Mesendoderm (in vitro differentiated cells): ENCODE data around the gene PDGFA.

Experiments
- DNase-seq: peaks from one replicate; pipeline ENCODE4 v3.0.0; 2013
- H2AK5ac ChIP-seq: 2 replicates; pipeline ENCODE4 v1.6.1; 2013; ENCODE audit warnings: low read length, inconsistent platforms
- H2BK120ac ChIP-seq: 2 replicates; pipeline ENCODE4 v1.6.1; 2013; ENCODE audit warnings: low read depth, mild to moderate bottlenecking, low read length, moderate library complexity, mixed read lengths
- H2BK15ac ChIP-seq: replicated peaks from 2 replicates; pipeline ENCODE4 v1.6.1; 2013; ENCODE audit warnings: low read depth, mild to moderate bottlenecking, moderate library complexity
- H2BK5ac ChIP-seq: 2 replicates; pipeline ENCODE4 v1.6.1; 2013; ENCODE audit warnings: low read length, inconsistent platforms
- H3K18ac ChIP-seq: 2 replicates; pipeline ENCODE4 v1.6.1; 2013; ENCODE audit warnings: mild to moderate bottlenecking, low read length, mixed read lengths
- H3K23ac ChIP-seq: one replicate; pipeline ENCODE4 v1.6.1; 2013; ENCODE audit warnings: low read length
- H3K27ac ChIP-seq: 2 replicates; pipeline ENCODE4 v1.5.1; 2013; ENCODE audit warnings: low read depth, mild to moderate bottlenecking, inconsistent platforms, low read length, moderate library complexity
- H3K27me3 ChIP-seq: 2 replicates; pipeline ENCODE4 v1.6.1; 2013; ENCODE audit warnings: low read length, control low read depth, mild to moderate bottlenecking, inconsistent platforms; ENCODE audit not compliant: insufficient read depth, poor library complexity
- H3K36me3 ChIP-seq: 2 replicates; pipeline ENCODE4 v1.6.1; 2013; ENCODE audit warnings: low read length, inconsistent platforms; ENCODE audit not compliant: control insufficient read depth, insufficient read depth
- H3K4ac ChIP-seq: one replicate; pipeline ENCODE4 v1.6.1; 2013; ENCODE audit warnings: low read depth, mild to moderate bottlenecking, low read length, moderate library complexity
- H3K4me1 ChIP-seq: 2 replicates; pipeline ENCODE4 v1.6.1; 2013; ENCODE audit warnings: low read depth, low read length, inconsistent platforms; ENCODE audit not compliant: control insufficient read depth
- H3K4me2 ChIP-seq: 2 replicates; pipeline ENCODE4 v1.6.1; 2013; ENCODE audit warnings: low read length
- H3K4me3 ChIP-seq: 2 replicates; pipeline ENCODE4 v1.5.1; 2013; ENCODE audit warnings: mild to moderate bottlenecking, low read length
- H3K56ac ChIP-seq: one replicate; pipeline ENCODE4 v1.6.1; 2013; ENCODE audit warnings: low read length
- H3K79me1 ChIP-seq: 2 replicates; pipeline ENCODE4 v1.6.1; 2013; ENCODE audit warnings: low read length, inconsistent platforms
- H3K79me2 ChIP-seq: 2 replicates; pipeline ENCODE4 v1.6.1; 2013; ENCODE audit warnings: mild to moderate bottlenecking, low read length; ENCODE audit not compliant: control insufficient read depth, insufficient read depth
- H3K9ac ChIP-seq: 2 replicates; pipeline ENCODE4 v1.6.1; 2013; ENCODE audit warnings: low read length, inconsistent platforms
- H4K5ac ChIP-seq: one replicate; pipeline ENCODE4 v1.6.1; 2013; ENCODE audit warnings: low read length
- H4K8ac ChIP-seq: one replicate; pipeline ENCODE4 v1.6.1; 2013; ENCODE audit warnings: low read depth, mild to moderate bottlenecking, control low read depth, low read length, moderate library complexity
- WGBS: extraction: QIAGEN DNeasy Blood & Tissue Kit; methylation state at CpG from one replicate; pipeline ENCODE4 v1.1.7; 2013; ENCODE audit warnings: low lambda C conversion rate, missing lambda C conversion rate; ENCODE audit not compliant: insufficient coverage; ENCODE audit errors: extremely low coverage; 5-methylcytosine and 5-hydroxymethylcytosine counted together

Gene PDGFA

DNA sequence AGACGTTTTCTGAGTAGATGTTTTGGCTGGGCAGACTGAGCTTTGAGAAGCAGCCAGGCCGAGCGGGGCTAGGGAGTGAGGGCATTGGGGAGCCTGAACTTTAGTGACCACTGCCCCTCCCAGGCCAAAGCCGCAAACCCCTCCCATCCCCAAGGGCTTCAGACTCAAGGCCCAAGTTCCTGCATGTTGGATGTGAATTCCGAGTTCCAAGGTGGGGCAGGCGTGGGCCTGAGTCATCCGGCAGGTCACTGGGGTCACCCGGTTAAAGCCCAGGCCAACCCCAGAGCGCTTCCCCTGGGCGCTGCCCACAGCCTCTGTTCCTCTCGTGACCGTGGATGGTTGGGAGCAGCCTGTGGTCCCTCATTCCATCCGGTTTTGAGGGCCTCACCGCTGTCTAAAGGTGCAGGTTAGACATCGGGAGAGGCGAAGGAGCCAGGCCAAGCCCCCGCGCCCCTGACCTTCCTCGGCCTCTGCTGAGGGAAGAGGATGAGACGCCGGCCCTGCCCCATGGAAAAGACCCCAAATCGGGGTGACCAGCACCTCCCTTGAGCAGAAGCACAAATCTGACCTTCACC, 6.9 kb upstream of the PDGFA start:
- H3K18ac ChIP-seq: no peak overlapping the region
- DNase-seq: peak; percentile 34
- no peak overlapping the region for H3K27ac ChIP-seq
- H3K56ac ChIP-seq: no peak overlapping the region
- H4K8ac ChIP-seq: no peak overlapping the region
- peak overlapping the region; percentile 66 for H3K23ac ChIP-seq
- no peak overlapping the region for H3K9ac ChIP-seq
- WGBS: no CpG with 5 or more reads among the region's 22 CpGs
- H3K4ac ChIP-seq: no peak overlapping the region
- H4K5ac ChIP-seq: no peak overlapping the region
- H3K4me1 ChIP-seq: no peaks in the 10 kb centered on the region
- no peaks in the 10 kb centered on the region for H3K36me3 ChIP-seq
- H3K4me2 ChIP-seq: no peak overlapping the region
- H3K79me2 ChIP-seq: no peaks in the 10 kb centered on the region
- peaks cover 19% of the 10 kb centered on the region for H3K27me3 ChIP-seq
- no peaks in the 10 kb centered on the region for H3K79me1 ChIP-seq
- no peak overlapping the region for H2BK120ac ChIP-seq
- H2BK5ac ChIP-seq: no peak overlapping the region
- H2AK5ac ChIP-seq: no peak overlapping the region
- no peak overlapping the region for H2BK15ac ChIP-seq
- H3K4me3 ChIP-seq: no peak overlapping the region

- Histone ChIP-seq H2BK15ac (no peak overlapping the region), H3K27ac (no peak overlapping the region), H2AK5ac (no peak overlapping the region), H3K4me1 (no peaks in the 10 kb centered on the region), H3K23ac (no peak overlapping the region), H3K79me1 (no peaks in the 10 kb centered on the region), H3K4me2 (no peak overlapping the region), H3K4me3 (no peak overlapping the region), H3K79me2 (no peaks in the 10 kb centered on the region), H4K5ac (no peak overlapping the region), H2BK5ac (no peak overlapping the region), H3K56ac (no peak overlapping the region), H3K18ac (no peak overlapping the region), H3K9ac (no peak overlapping the region), H3K27me3 (peaks cover 27% of the 10 kb centered on the region), H3K36me3 (no peaks in the 10 kb centered on the region), H2BK120ac (no peak overlapping the region), H4K8ac (no peak overlapping the region), H3K4ac (no peak overlapping the region)
- DNase-seq: no peak
- no CpG with 5 or more reads among the region's 12 CpGs for WGBS
Observed at GRCh38 chr7:525740-526139, 6.1 kb upstream of the PDGFA start.

GRCh38 chr7:524800-525199, 5.2 kb upstream of the PDGFA start:
- Histone ChIP-seq H3K18ac (no peak overlapping the region), H4K5ac (no peak overlapping the region), H3K4me3 (no peak overlapping the region), H3K27me3 (peaks cover 32% of the 10 kb centered on the region), H4K8ac (no peak overlapping the region), H3K79me2 (no peaks in the 10 kb centered on the region), H2BK15ac (no peak overlapping the region), H3K4ac (no peak overlapping the region), H3K27ac (no peak overlapping the region), H3K56ac (no peak overlapping the region), H3K4me2 (no peak overlapping the region), H3K36me3 (no peaks in the 10 kb centered on the region), H3K23ac (no peak overlapping the region), H3K9ac (no peak overlapping the region), H3K79me1 (no peaks in the 10 kb centered on the region), H2BK120ac (no peak overlapping the region), H3K4me1 (no peaks in the 10 kb centered on the region), H2AK5ac (no peak overlapping the region), H2BK5ac (no peak overlapping the region)
- no peak for DNase-seq
- WGBS: no CpG with 5 or more reads among the region's 9 CpGs

GRCh38 chr7:523347-524336, 4.0 kb upstream of the PDGFA start:
- no CpG with 5 or more reads among the region's 28 CpGs for WGBS
- H3K79me2 ChIP-seq: no peaks in the 10 kb centered on the region
- no peak overlapping the region for H3K56ac ChIP-seq
- no peak overlapping the region for H3K4me3 ChIP-seq
- H3K4me1 ChIP-seq: no peaks in the 10 kb centered on the region
- no peak overlapping the region for H3K27ac ChIP-seq
- H2BK15ac ChIP-seq: no peak overlapping the region
- peaks cover 32% of the 10 kb centered on the region for H3K27me3 ChIP-seq
- H2BK120ac ChIP-seq: no peak overlapping the region
- H3K9ac ChIP-seq: no peak overlapping the region
- H3K18ac ChIP-seq: no peak overlapping the region
- H3K79me1 ChIP-seq: no peaks in the 10 kb centered on the region
- H2BK5ac ChIP-seq: no peak overlapping the region
- no peak overlapping the region for H3K23ac ChIP-seq
- no peak overlapping the region for H2AK5ac ChIP-seq
- H3K4me2 ChIP-seq: no peak overlapping the region
- H4K5ac ChIP-seq: no peak overlapping the region
- H3K4ac ChIP-seq: no peak overlapping the region
- no peak for DNase-seq
- H3K36me3 ChIP-seq: no peaks in the 10 kb centered on the region
- no peak overlapping the region for H4K8ac ChIP-seq

DNA sequence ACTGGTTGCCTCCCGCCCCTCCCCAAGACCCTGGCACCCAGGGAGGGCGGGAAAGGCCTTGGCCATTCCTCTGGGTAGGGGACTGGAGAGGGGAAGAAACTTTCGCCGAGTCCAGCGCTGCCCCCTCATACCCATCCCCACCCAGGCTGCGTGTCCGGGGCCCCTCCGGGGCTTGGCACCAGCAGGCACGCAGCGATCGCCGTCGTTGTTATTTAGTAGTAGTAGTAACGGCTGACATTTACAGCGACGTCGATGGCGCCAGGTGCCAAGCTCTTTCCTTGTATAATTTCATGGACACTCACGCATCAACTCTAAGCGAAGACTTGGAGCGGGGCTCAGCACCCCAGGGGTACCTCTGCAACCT, 3.3 kb upstream of the PDGFA start:
- H3K9ac ChIP-seq: no peak overlapping the region
- WGBS: no CpG with 5 or more reads among the region's 21 CpGs
- H3K4me1 ChIP-seq: no peaks in the 10 kb centered on the region
- H2BK5ac ChIP-seq: no peak overlapping the region
- no peaks in the 10 kb centered on the region for H3K79me1 ChIP-seq
- no peak overlapping the region for H3K4me2 ChIP-seq
- no peak for DNase-seq
- H4K5ac ChIP-seq: no peak overlapping the region
- H2AK5ac ChIP-seq: no peak overlapping the region
- H3K18ac ChIP-seq: no peak overlapping the region
- no peaks in the 10 kb centered on the region for H3K79me2 ChIP-seq
- no peaks in the 10 kb centered on the region for H3K36me3 ChIP-seq
- no peak overlapping the region for H3K4ac ChIP-seq
- H4K8ac ChIP-seq: no peak overlapping the region
- H3K4me3 ChIP-seq: no peak overlapping the region
- no peak overlapping the region for H3K23ac ChIP-seq
- H2BK120ac ChIP-seq: no peak overlapping the region
- H2BK15ac ChIP-seq: no peak overlapping the region
- no peak overlapping the region for H3K27ac ChIP-seq
- H3K27me3 ChIP-seq: peaks cover 32% of the 10 kb centered on the region
- H3K56ac ChIP-seq: no peak overlapping the region
